Middle frontal gyrus (tissue), 1 donor: Measurements from ENCODE around the gene DIS3L2.
"Not testable (repeated sequence)": the region's sequence is repeated elsewhere in the genome, so short reads cannot be mapped to it uniquely, and the experiment has no call there.

Source experiments
- DNase-seq: peaks from one replicate; pipeline ENCODE4 v3.0.0-alpha.2; 2015; ENCODE audit warnings: low spot score; ENCODE audit errors: extremely low spot score

Gene DIS3L2

GRCh38 chr2:232293191-232293590 lies 331.7 kb downstream of the DIS3L2 start:
- DNase-seq: no peak

- DNase-seq: no peak
These were observed 334.5 kb downstream of the DIS3L2 start for GRCh38 chr2:232295971-232296370.

- DNase-seq: no peak
These were observed 335.4 kb downstream of the DIS3L2 start for GRCh38 chr2:232296776-232297525.

GRCh38 chr2:232299084-232299483 lies 337.6 kb downstream of the DIS3L2 start:
- DNase-seq: no peak

GRCh38 chr2:232299927-232300674 lies 338.6 kb downstream of the DIS3L2 start:
- DNase-seq: no peak

GRCh38 chr2:232300894-232301387 lies 339.4 kb downstream of the DIS3L2 start:
- no peak for DNase-seq

GRCh38 chr2:232304236-232304635 lies 342.7 kb downstream of the DIS3L2 start:
- no peak for DNase-seq

GRCh38 chr2:232306741-232307305 lies 345.3 kb downstream of the DIS3L2 start:
- no peak for DNase-seq

GRCh38 chr2:232307854-232308253 lies 346.3 kb downstream of the DIS3L2 start:
- no peak for DNase-seq

- no peak for DNase-seq
These were observed 347.5 kb downstream of the DIS3L2 start for GRCh38 chr2:232308986-232309385.

- DNase-seq: no peak
These were observed 348.1 kb downstream of the DIS3L2 start for GRCh38 chr2:232309592-232309991.

- DNase-seq: peak; percentile 18
These were observed 348.6 kb downstream of the DIS3L2 start for GRCh38 chr2:232310121-232310520.

GRCh38 chr2:232310696-232311095 lies 349.2 kb downstream of the DIS3L2 start:
- DNase-seq: no peak

- not testable (repeated sequence) for DNase-seq
These were observed 352.1 kb downstream of the DIS3L2 start for GRCh38 chr2:232313645-232314044.

GRCh38 chr2:232315049-232315922 lies 353.8 kb downstream of the DIS3L2 start:
- DNase-seq: no peak

- DNase-seq: no peak
These were observed 354.4 kb downstream of the DIS3L2 start for GRCh38 chr2:232315923-232316299.

- no peak for DNase-seq
These were observed 355.2 kb downstream of the DIS3L2 start for GRCh38 chr2:232316461-232317330.

GRCh38 chr2:232318169-232318855 lies 356.8 kb downstream of the DIS3L2 start:
- DNase-seq: no peak

- no peak for DNase-seq
These were observed 357.7 kb downstream of the DIS3L2 start for GRCh38 chr2:232319067-232319802.
